Mucosa of descending colon (tissue), 3 donors: ENCODE measurements around the gene CD93. TPM values are rescaled to one million over a fixed set of nuclear protein-coding genes. Genes with fewer than 3 reads are reported as not detected.

ENCODE experiments used
- ATAC-seq: fragments of 200-7000 bp; cut with Tn5 transposase; one replicate; pipeline ENCODE4 v1.9.1; 2020; ENCODE audit warnings: mild to moderate bottlenecking, moderate library complexity
- DNase-seq, 3 donors: peaks; one replicate each; pipeline ENCODE4 v3.0.0-alpha.2; 2020
- H3K36me3 ChIP-seq: fragments of 200-600 bp; one replicate; pipeline ENCODE4 v1.8.0; 2021; ENCODE audit warnings: low read depth, mild to moderate bottlenecking
- H3K4me1 ChIP-seq: fragments of 200-600 bp; one replicate; pipeline ENCODE4 v1.8.0; 2021; ENCODE audit warnings: low read depth, mild to moderate bottlenecking
- H3K4me3 ChIP-seq: fragments of 200-600 bp; one replicate; pipeline ENCODE4 v1.8.0; 2021; ENCODE audit warnings: mild to moderate bottlenecking
- H3K9me3 ChIP-seq: fragments of 200-600 bp; one replicate; pipeline ENCODE4 v1.8.0; 2021; ENCODE audit warnings: mild to moderate bottlenecking
- CTCF ChIP-seq: fragments of 200-600 bp; IDR thresholded peaks from one replicate; pipeline ENCODE4 v1.8.0; 2022; ENCODE audit warnings: antibody characterized with exemption, mild to moderate bottlenecking
- intact Hi-C, 2 donors: fragments of 100-400 bp; cut with DNase I in 1 of 2; cut with micrococcal nuclease in 1 of 2; formaldehyde crosslinking; loops; one replicate each; pipeline versions ENCODE4 v1.11.0 to v1.11.1; 2022; cut with DNase I, micrococcal nuclease
- total RNA-seq, 3 donors: library from RNA; stranded (reverse); fragmentation: NEBNext Ultra II Directional in 2 of 3; extraction: Animal tissue kit (Norgen Biotek cat#: 25700) in 2 of 3; gene quantifications; one replicate each; pipeline versions ENCODE4 v1.2.1 to v1.2.4, GENCODE V29; 2021 to 2023
- donor health status: DM: no; HTN: no; CAD: no; lungs with moderate emphysema.
- donor health status: DM: no; HTN: no; CAD: no.
- donor health status: DM: no; HTN: yes; CAD: no.

The CD93 gene
- total RNA-seq, 3 donors from 2014 or later = 7.6 to 24.2 (median 20.1) TPM

- Histone ChIP-seq H3K36me3 (no peaks in the 10 kb centered on the region), H3K4me1 (no peaks in the 10 kb centered on the region), H3K9me3 (no peaks in the 10 kb centered on the region), H3K4me3 (no peak overlapping the region)
- no peak for TF ChIP-seq CTCF
- no peak for ATAC-seq
- DNase-seq = no peak
- intact Hi-C loops = no loop called here
Measured at GRCh38 chr20:23114448-23115082, 28.4 kb upstream of the CD93 start.

GRCh38 chr20:23114018-23114417 is 27.9 kb upstream of the CD93 start:
- DNase-seq = no peak
- TF ChIP-seq CTCF = no peak
- ATAC-seq = no peak

GRCh38 chr20:23112595-23112994 is 26.5 kb upstream of the CD93 start:
- intact Hi-C loops = no loop called here
- Histone ChIP-seq H3K36me3 (no peaks in the 10 kb centered on the region), H3K4me3 (no peak overlapping the region), H3K9me3 (no peaks in the 10 kb centered on the region), H3K4me1 (no peaks in the 10 kb centered on the region)
- TF ChIP-seq CTCF = no peak
- DNase-seq (no peak), ATAC-seq (no peak)

More at GRCh38 chr20:23114018-23114417, 27.9 kb upstream of the CD93 start:
- H3K4me3 ChIP-seq = no peak overlapping the region
- H3K36me3 ChIP-seq = no peaks in the 10 kb centered on the region
- intact Hi-C loops = no loop called here
- H3K4me1 ChIP-seq = no peaks in the 10 kb centered on the region
- no peaks in the 10 kb centered on the region for H3K9me3 ChIP-seq

GRCh38 chr20:23111944-23112342 is 25.8 kb upstream of the CD93 start:
- ATAC-seq = no peak

GRCh38 chr20:23111307-23111943 is 25.3 kb upstream of the CD93 start:
- Histone ChIP-seq H3K9me3 (no peaks in the 10 kb centered on the region), H3K4me1 (no peaks in the 10 kb centered on the region), H3K4me3 (no peak overlapping the region), H3K36me3 (no peaks in the 10 kb centered on the region)
- TF ChIP-seq CTCF = no peak
- ATAC-seq = no peak
- DNase-seq = no peak
- intact Hi-C loops = no loop called here

More at GRCh38 chr20:23111944-23112342, 25.8 kb upstream of the CD93 start:
- Histone ChIP-seq H3K9me3 (no peaks in the 10 kb centered on the region), H3K4me1 (no peaks in the 10 kb centered on the region), H3K36me3 (no peaks in the 10 kb centered on the region), H3K4me3 (no peak overlapping the region)
- no peak for TF ChIP-seq CTCF
- intact Hi-C loops = no loop called here
- DNase-seq = no peak
